HCT116 (cell line): ENCODE data around the gene ERBB4. TPM values are rescaled to one million over a fixed set of nuclear protein-coding genes. Genes with fewer than 3 reads are reported as not detected.

ENCODE experiments used
- ATAC-seq: fragments of 200-7000 bp; cut with Tn5 transposase; 2 replicates; pipeline ENCODE4 v1.9.1; 2020; ENCODE audit warnings: mild to moderate bottlenecking, moderate library complexity
- BruUV-seq: library from RNA; stranded (reverse); fragments of 400-500 nt; replicated peaks from 2 replicates; lab custom pipeline; 2021; lab: Mats Ljungman, UMichigan
- CTCF ChIA-PET: fragments of 300-600 bp; sonication (Branson Sonifier 250); formaldehyde crosslinking; loops from one replicate; lab custom pipeline; 2021; ENCODE audit warnings: antibody characterized with exemption; lab: Charles Lee
- POLR2A ChIA-PET: fragments of 300-600, 350-600 bp; sonication (Branson Sonifier 250); formaldehyde crosslinking; loops from one replicate; lab custom pipeline; 2021; ENCODE audit warnings: antibody characterized with exemption; lab: Charles Lee
- RAD21 ChIA-PET, 2 experiments: fragments of 300-600 bp; sonication (Branson Sonifier 250); formaldehyde crosslinking; loops; one replicate each; lab custom pipeline; 2023; ENCODE audit warnings: low total read pairs in 2 of 2; ENCODE audit not compliant: uncharacterized antibody in 2 of 2, unreplicated experiment in 2 of 2, low non-redundant PET in 1 of 2; lab: Charles Lee
- DNase-seq: peaks from one replicate; pipeline ENCODE4 v3.0.0-alpha.2; 2010; ENCODE audit warnings: low read depth, low spot score
- H2AFZ ChIP-seq: fragments of 200-600 bp; shearing (Covaris generic), sonication (generic); 2 replicates; pipeline ENCODE4 v1.6.1; 2017; ENCODE audit warnings: low read depth, mixed run types, mixed read lengths, antibody characterized with exemption, low read length; ENCODE audit not compliant: poor library complexity, severe bottlenecking
- H3K27ac ChIP-seq: 2 replicates; pipeline ENCODE4 v1.5.1; 2012; ENCODE audit warnings: low read depth, low read length
- H3K27me3 ChIP-seq: fragments of 200-600 bp; sonication (generic); 2 replicates; pipeline ENCODE4 v1.6.1; 2016; ENCODE audit warnings: mixed run types, low read length, mixed read lengths; ENCODE audit not compliant: insufficient read depth
- H3K36me3 ChIP-seq, 2 experiments: fragments of 200-500 bp in 1 of 2; fragments of 200-600 bp in 1 of 2; sonication (Bioruptor generic) in 1 of 2; sonication (generic) in 1 of 2; 2 replicates each; pipeline versions ENCODE4 v1.5.1 to v1.6.1; 2014 to 2016; ENCODE audit warnings: low read length in 2 of 2, inconsistent platforms in 1 of 2, mixed read lengths in 1 of 2, mixed run types in 1 of 2; ENCODE audit not compliant: insufficient read depth in 2 of 2, control insufficient read depth in 1 of 2
- H3K4me1 ChIP-seq, 2 experiments: fragments of 200-600 bp in 1 of 2; sonication (generic) in 1 of 2; 2 replicates each; pipeline versions ENCODE4 v1.5.1 to v1.6.1; 2012 to 2017; ENCODE audit warnings: low read length in 2 of 2, inconsistent platforms in 1 of 2, mild to moderate bottlenecking in 1 of 2, mixed read lengths in 1 of 2, mixed run types in 1 of 2, moderate library complexity in 1 of 2; ENCODE audit not compliant: insufficient read depth in 2 of 2, control insufficient read depth in 1 of 2
- H3K4me2 ChIP-seq: fragments of 200-600 bp; sonication (generic); 2 replicates; pipeline ENCODE4 v1.6.1; 2017; ENCODE audit warnings: mixed run types, low read length, mixed read lengths
- H3K4me3 ChIP-seq, 2 experiments: fragments of 200-600 bp in 1 of 2; sonication (generic) in 1 of 2; replicated peaks in 1 of 2; 2 replicates each; pipeline ENCODE4 v1.5.1; 2011 to 2016; ENCODE audit warnings: low read length in 2 of 2, control low read depth in 1 of 2, low read depth in 1 of 2, mild to moderate bottlenecking in 1 of 2, mixed read lengths in 1 of 2, mixed run types in 1 of 2
- H3K79me2 ChIP-seq: fragments of 200-600 bp; sonication (generic); 2 replicates; pipeline ENCODE4 v1.6.1; 2017; ENCODE audit warnings: mild to moderate bottlenecking, mixed run types, low read length, moderate library complexity, mixed read lengths; ENCODE audit not compliant: insufficient read depth
- H3K9ac ChIP-seq: fragments of 200-600 bp; sonication (generic); 2 replicates; pipeline ENCODE4 v1.6.1; 2016; ENCODE audit warnings: low read length, mixed read lengths
- H3K9me2 ChIP-seq: fragments of 200-600 bp; sonication (generic), shearing (Covaris generic); 2 replicates; pipeline ENCODE4 v1.6.1; 2017; ENCODE audit warnings: mixed run types, mild to moderate bottlenecking, moderate library complexity; ENCODE audit not compliant: insufficient read depth
- H3K9me3 ChIP-seq, 2 experiments: fragments of 200-500 bp in 1 of 2; fragments of 200-600 bp in 1 of 2; sonication (Bioruptor generic) in 1 of 2; sonication (generic) in 1 of 2; 2 replicates each; pipeline ENCODE4 v1.6.1; 2014 to 2017; ENCODE audit warnings: low read length in 2 of 2, mixed read lengths in 2 of 2, inconsistent platforms in 1 of 2, low read depth in 1 of 2, mild to moderate bottlenecking in 1 of 2, mixed run types in 1 of 2, moderate library complexity in 1 of 2; ENCODE audit not compliant: control insufficient read depth in 1 of 2, insufficient read depth in 1 of 2
- H4K20me1 ChIP-seq: fragments of 200-600 bp; sonication (generic), shearing (Covaris generic); 2 replicates; pipeline ENCODE4 v1.6.1; 2017; ENCODE audit warnings: mixed run types, mild to moderate bottlenecking, moderate library complexity; ENCODE audit not compliant: insufficient read depth
- ELF1 ChIP-seq: IDR thresholded peaks from 2 replicates; pipeline ENCODE4 v1.6.1; 2012; ENCODE audit warnings: low read depth, borderline replicate concordance
- EZH2 ChIP-seq: fragments of 200-600 bp; sonication (generic); IDR thresholded peaks from 2 replicates; pipeline ENCODE4 v1.6.1; 2017; ENCODE audit warnings: antibody characterized with exemption, mixed run types
- EZH2phosphoT487 ChIP-seq: fragments of 200-600 bp; IDR thresholded peaks from 2 replicates; pipeline ENCODE4 v1.6.1; 2018; ENCODE audit warnings: antibody characterized with exemption, borderline replicate concordance
- POLR2AphosphoS5 ChIP-seq: IDR thresholded peaks from 2 replicates; pipeline ENCODE4 v1.6.1; 2011; ENCODE audit warnings: mild to moderate bottlenecking, low read depth, low read length, moderate library complexity
- intact Hi-C: fragments of 100-400 bp; cut with micrococcal nuclease; formaldehyde crosslinking; loops from 2 replicates; pipeline ENCODE4 v1.10.0; 2022
- total RNA-seq: library from RNA; stranded (reverse); gene quantifications from one replicate; pipeline ENCODE4 v1.2.1, GENCODE V29; 2021; ENCODE audit not compliant: unreplicated experiment
- TF ChIP-seq, protein P1 (sequence below): IDR thresholded peaks from 2 replicates; pipeline ENCODE4 v1.6.1; 2012; ENCODE audit warnings: low read depth
- TF ChIP-seq, protein P2 (sequence below): IDR thresholded peaks from 2 replicates; pipeline ENCODE4 v1.6.1; 2012
- TF ChIP-seq, protein P3 (sequence below), 3 experiments: fragments of 200-600 bp in 1 of 3; sonication (generic) in 1 of 3; IDR thresholded peaks in 2 of 3; conservative IDR thresholded peaks in 1 of 3; 2 replicates each; pipeline ENCODE4 v1.5.1; 2012 to 2017; ENCODE audit warnings: low read depth in 2 of 3, low read length in 2 of 3, antibody characterized with exemption in 1 of 3, borderline replicate concordance in 1 of 3, control low read depth in 1 of 3, mild to moderate bottlenecking in 1 of 3, mixed read lengths in 1 of 3, mixed run types in 1 of 3, moderate library complexity in 1 of 3; ENCODE audit not compliant: insufficient read depth in 1 of 3

The ERBB4 gene
- total RNA-seq, 1 experiment from 2014 or later: 0.10 TPM

DNA sequence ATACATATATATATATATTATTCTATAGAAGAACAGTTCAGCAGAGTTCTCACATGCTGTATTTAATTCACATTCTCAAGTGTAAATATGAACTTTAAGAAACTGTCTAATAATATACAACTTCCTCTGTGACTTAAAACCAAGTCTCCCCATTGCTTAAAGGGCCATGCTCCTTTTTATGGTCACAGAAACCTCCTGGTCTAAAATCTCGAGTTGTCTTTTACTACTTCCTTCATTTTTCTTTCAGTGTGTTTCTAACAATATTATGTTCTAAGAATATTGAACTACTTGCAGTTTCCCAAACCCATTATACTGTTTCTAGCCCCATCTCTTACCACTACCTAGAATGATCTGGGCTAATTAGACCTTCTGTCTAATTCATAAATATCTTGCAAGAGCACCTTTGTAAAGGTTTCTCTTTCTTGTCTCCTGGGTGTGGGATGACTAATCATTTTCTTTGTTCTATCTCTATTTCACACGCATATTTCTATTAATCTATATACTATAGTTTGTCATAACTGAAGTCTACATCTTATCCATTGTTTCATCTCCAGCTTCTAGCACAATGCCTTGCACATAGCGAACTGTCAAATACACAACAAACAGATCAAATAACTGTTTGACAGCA is 48.8 kb downstream of the ERBB4 start:
- POLR2A ChIA-PET: no interaction called here
- H3K9me2 ChIP-seq: no peaks in the 10 kb centered on the region
- RAD21 ChIA-PET: no interaction called here
- no peak for TF ChIP-seq EZH2
- no peak for TF ChIP-seq POLR2AphosphoS5
- TF ChIP-seq, protein P1, sequence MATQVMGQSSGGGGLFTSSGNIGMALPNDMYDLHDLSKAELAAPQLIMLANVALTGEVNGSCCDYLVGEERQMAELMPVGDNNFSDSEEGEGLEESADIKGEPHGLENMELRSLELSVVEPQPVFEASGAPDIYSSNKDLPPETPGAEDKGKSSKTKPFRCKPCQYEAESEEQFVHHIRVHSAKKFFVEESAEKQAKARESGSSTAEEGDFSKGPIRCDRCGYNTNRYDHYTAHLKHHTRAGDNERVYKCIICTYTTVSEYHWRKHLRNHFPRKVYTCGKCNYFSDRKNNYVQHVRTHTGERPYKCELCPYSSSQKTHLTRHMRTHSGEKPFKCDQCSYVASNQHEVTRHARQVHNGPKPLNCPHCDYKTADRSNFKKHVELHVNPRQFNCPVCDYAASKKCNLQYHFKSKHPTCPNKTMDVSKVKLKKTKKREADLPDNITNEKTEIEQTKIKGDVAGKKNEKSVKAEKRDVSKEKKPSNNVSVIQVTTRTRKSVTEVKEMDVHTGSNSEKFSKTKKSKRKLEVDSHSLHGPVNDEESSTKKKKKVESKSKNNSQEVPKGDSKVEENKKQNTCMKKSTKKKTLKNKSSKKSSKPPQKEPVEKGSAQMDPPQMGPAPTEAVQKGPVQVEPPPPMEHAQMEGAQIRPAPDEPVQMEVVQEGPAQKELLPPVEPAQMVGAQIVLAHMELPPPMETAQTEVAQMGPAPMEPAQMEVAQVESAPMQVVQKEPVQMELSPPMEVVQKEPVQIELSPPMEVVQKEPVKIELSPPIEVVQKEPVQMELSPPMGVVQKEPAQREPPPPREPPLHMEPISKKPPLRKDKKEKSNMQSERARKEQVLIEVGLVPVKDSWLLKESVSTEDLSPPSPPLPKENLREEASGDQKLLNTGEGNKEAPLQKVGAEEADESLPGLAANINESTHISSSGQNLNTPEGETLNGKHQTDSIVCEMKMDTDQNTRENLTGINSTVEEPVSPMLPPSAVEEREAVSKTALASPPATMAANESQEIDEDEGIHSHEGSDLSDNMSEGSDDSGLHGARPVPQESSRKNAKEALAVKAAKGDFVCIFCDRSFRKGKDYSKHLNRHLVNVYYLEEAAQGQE: no peak
- TF ChIP-seq, protein P2, sequence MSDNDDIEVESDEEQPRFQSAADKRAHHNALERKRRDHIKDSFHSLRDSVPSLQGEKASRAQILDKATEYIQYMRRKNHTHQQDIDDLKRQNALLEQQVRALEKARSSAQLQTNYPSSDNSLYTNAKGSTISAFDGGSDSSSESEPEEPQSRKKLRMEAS: no peak
- no peak for TF ChIP-seq EZH2phosphoT487
- TF ChIP-seq, protein P3, sequence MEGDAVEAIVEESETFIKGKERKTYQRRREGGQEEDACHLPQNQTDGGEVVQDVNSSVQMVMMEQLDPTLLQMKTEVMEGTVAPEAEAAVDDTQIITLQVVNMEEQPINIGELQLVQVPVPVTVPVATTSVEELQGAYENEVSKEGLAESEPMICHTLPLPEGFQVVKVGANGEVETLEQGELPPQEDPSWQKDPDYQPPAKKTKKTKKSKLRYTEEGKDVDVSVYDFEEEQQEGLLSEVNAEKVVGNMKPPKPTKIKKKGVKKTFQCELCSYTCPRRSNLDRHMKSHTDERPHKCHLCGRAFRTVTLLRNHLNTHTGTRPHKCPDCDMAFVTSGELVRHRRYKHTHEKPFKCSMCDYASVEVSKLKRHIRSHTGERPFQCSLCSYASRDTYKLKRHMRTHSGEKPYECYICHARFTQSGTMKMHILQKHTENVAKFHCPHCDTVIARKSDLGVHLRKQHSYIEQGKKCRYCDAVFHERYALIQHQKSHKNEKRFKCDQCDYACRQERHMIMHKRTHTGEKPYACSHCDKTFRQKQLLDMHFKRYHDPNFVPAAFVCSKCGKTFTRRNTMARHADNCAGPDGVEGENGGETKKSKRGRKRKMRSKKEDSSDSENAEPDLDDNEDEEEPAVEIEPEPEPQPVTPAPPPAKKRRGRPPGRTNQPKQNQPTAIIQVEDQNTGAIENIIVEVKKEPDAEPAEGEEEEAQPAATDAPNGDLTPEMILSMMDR (IDR thresholded peaks at IDR 0.05 in 2 of 3, conservative IDR thresholded peaks at IDR 0.05 in 1 of 3; ENCODE audit: borderline replicate concordance in 1 of 3, insufficient read depth in 1 of 3, low read depth in 2 of 3, low read length in 2 of 3): no peak
- TF ChIP-seq ELF1: no peak
- H3K4me2 ChIP-seq: no peak overlapping the region
- no peaks in the 10 kb centered on the region for H3K36me3 ChIP-seq
- H3K27me3 ChIP-seq: no peaks in the 10 kb centered on the region
- no TSS peak for BruUV-seq
- H3K9ac ChIP-seq: no peak overlapping the region
- H3K79me2 ChIP-seq: no peaks in the 10 kb centered on the region
- H2AFZ ChIP-seq: no peak overlapping the region
- intact Hi-C loops: no loop called here
- no peak overlapping the region for H3K27ac ChIP-seq
- H3K4me3 ChIP-seq: no peak overlapping the region
- H4K20me1 ChIP-seq: no peaks in the 10 kb centered on the region
- no peaks in the 10 kb centered on the region for H3K9me3 ChIP-seq
- CTCF ChIA-PET: no interaction called here
- ATAC-seq (no peak), DNase-seq (no peak)
- H3K4me1 ChIP-seq: no peaks in the 10 kb centered on the region; a peak in 1 of 4 replicates
